PC-3 (cell line): Measurements from ENCODE around the gene BDNF. TPM values are rescaled to one million over a fixed set of nuclear protein-coding genes. Genes with fewer than 3 reads are reported as not detected.

Source experiments
- ATAC-seq: fragments of 200-7000 bp; cut with Tn5 transposase; 2 replicates; pipeline ENCODE4 v1.9.1; 2020; ENCODE audit warnings: mild to moderate bottlenecking, moderate library complexity
- BruUV-seq: library from RNA; stranded (reverse); fragments of 400-500 nt; replicated peaks from 2 replicates; lab custom pipeline; 2021; lab: Mats Ljungman, UMichigan
- CTCF ChIA-PET: fragments of 300-600 bp; sonication (Branson Sonifier 250); formaldehyde crosslinking; loops from one replicate; lab custom pipeline; 2022; ENCODE audit warnings: antibody characterized with exemption; lab: Charles Lee
- POLR2A ChIA-PET: fragments of 300-600 bp; sonication (Branson Sonifier 250); formaldehyde crosslinking; loops from one replicate; lab custom pipeline; 2022; ENCODE audit warnings: antibody characterized with exemption; ENCODE audit not compliant: unreplicated experiment; lab: Charles Lee
- DNase-seq: peaks from one replicate; pipeline ENCODE4 v3.0.0-alpha.2; 2015
- H2AFZ ChIP-seq: fragments of 300-600 bp; sonication (generic); 2 replicates; pipeline ENCODE4 v1.6.0; 2016; ENCODE audit warnings: antibody characterized with exemption, low read length
- H3F3A ChIP-seq: fragments of 300-600 bp; sonication (generic); one replicate; pipeline ENCODE4 v1.6.0; 2017; ENCODE audit warnings: antibody characterized with exemption, low read length, control low read depth, mild to moderate bottlenecking; ENCODE audit not compliant: unreplicated experiment
- H3K27ac ChIP-seq: fragments of 300-600 bp; sonication (generic); 2 replicates; pipeline ENCODE4 v1.5.1; 2016; ENCODE audit warnings: mild to moderate bottlenecking, low read length
- H3K27me3 ChIP-seq: fragments of 300-600 bp; sonication (generic); 2 replicates; pipeline ENCODE4 v1.6.1; 2016; ENCODE audit warnings: low read length, mixed read lengths
- H3K36me3 ChIP-seq: fragments of 300-600 bp; sonication (generic); 2 replicates; pipeline ENCODE4 v1.6.1; 2016; ENCODE audit warnings: low read depth, mixed run types, low read length, mixed read lengths
- H3K4me1 ChIP-seq: fragments of 300-600 bp; sonication (generic); 2 replicates; pipeline ENCODE4 v1.5.1; 2016; ENCODE audit warnings: low read length; ENCODE audit not compliant: insufficient read depth
- H3K4me2 ChIP-seq: fragments of 300-600 bp; sonication (generic); 2 replicates; pipeline ENCODE4 v1.6.0; 2016; ENCODE audit warnings: low read length
- H3K4me3 ChIP-seq: fragments of 300-600 bp; sonication (generic); 2 replicates; pipeline ENCODE4 v1.5.1; 2016; ENCODE audit warnings: mild to moderate bottlenecking, low read length, mixed read lengths
- H3K79me2 ChIP-seq: fragments of 300-600 bp; sonication (generic); 2 replicates; pipeline ENCODE4 v1.6.1; 2017; ENCODE audit warnings: low read length, mixed read lengths
- H3K9ac ChIP-seq: fragments of 300-600 bp; sonication (generic); 2 replicates; pipeline ENCODE4 v1.6.0; 2016; ENCODE audit warnings: mild to moderate bottlenecking, low read length
- H3K9me2 ChIP-seq: fragments of 300-600 bp; sonication (generic); replicated peaks from 2 replicates; pipeline ENCODE4 v1.6.1; 2016; ENCODE audit warnings: mixed run types, low read length, mixed read lengths
- H3K9me3 ChIP-seq: fragments of 300-600 bp; sonication (generic); 2 replicates; pipeline ENCODE4 v1.6.1; 2016; ENCODE audit warnings: low read length, mixed read lengths
- H4K20me1 ChIP-seq: fragments of 300-600 bp; sonication (generic); 2 replicates; pipeline ENCODE4 v1.6.1; 2016; ENCODE audit warnings: low read length, mixed read lengths
- CTCF ChIP-seq: fragments of 300-600 bp; sonication (generic); conservative IDR thresholded peaks from 2 replicates; pipeline ENCODE4 v1.5.1; 2017; ENCODE audit warnings: antibody characterized with exemption, low read depth, mild to moderate bottlenecking, low read length
- EZH2 ChIP-seq: fragments of 300-600 bp; sonication (generic); IDR thresholded peaks from one replicate; pipeline ENCODE4 v1.6.1; 2017; ENCODE audit warnings: antibody characterized with exemption, mild to moderate bottlenecking, low read length; ENCODE audit not compliant: unreplicated experiment
- EZH2phosphoT487 ChIP-seq: fragments of 300-600 bp; sonication (generic); IDR thresholded peaks from 2 replicates; pipeline ENCODE4 v1.6.1; 2018; ENCODE audit warnings: mild to moderate bottlenecking, antibody characterized with exemption, low read length, borderline replicate concordance
- intact Hi-C: fragments of 100-400 bp; cut with micrococcal nuclease; formaldehyde crosslinking; loops from 2 replicates; pipeline ENCODE4 v1.9.0; 2023
- total RNA-seq: library from RNA; depleted of rRNA; stranded (reverse); fragments of >200 nt; gene quantifications from 2 replicates; pipeline ENCODE4 v1.2.3, GENCODE V29; 2014

BDNF gene
- total RNA-seq, 1 experiment from 2014 or later, result 3.8 TPM

DNA sequence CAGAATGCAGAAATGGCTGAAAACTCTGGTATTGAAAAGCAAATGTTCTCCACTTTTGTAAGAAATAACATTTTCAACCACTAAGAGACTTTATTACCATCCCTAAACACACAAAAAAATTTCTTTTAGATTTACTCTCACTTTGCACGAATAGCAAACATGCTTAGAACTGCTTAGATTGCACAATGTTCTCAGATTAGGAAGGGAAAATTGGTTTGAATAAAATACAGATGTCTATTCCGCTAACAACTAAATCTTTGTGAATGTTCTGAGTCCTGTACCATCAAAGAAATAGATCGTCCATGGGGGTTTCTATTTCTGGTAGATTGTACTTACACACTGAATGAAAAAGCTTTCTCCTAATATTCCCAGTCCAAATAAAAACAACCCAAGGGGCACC, 40.1 kb downstream of the BDNF start:
- no peak overlapping the region for H3K4me3 ChIP-seq
- intact Hi-C loops, result no loop called here
- DNase-seq (no peak), ATAC-seq (no peak)
- no peak overlapping the region for H3K4me2 ChIP-seq
- H3K9me2 ChIP-seq, result no peaks in the 10 kb centered on the region
- no peaks in the 10 kb centered on the region for H3K9me3 ChIP-seq
- TF ChIP-seq CTCF, result no peak
- TF ChIP-seq EZH2, result no peak
- no peak for TF ChIP-seq EZH2phosphoT487
- no TSS peak for BruUV-seq
- ChIA-PET POLR2A (no interaction called here), CTCF (no interaction called here)
- no peak overlapping the region for H3K27ac ChIP-seq
- no peak overlapping the region for H2AFZ ChIP-seq
- no peaks in the 10 kb centered on the region for H4K20me1 ChIP-seq
- H3K36me3 ChIP-seq, result no peaks in the 10 kb centered on the region
- H3K27me3 ChIP-seq, result no peaks in the 10 kb centered on the region
- no peaks in the 10 kb centered on the region for H3K79me2 ChIP-seq
- peaks cover 4% of the 10 kb centered on the region; the same call in 1 of the 2 replicates for H3K4me1 ChIP-seq
- H3K9ac ChIP-seq, result no peak overlapping the region
- no peaks in the 10 kb centered on the region for H3F3A ChIP-seq

DNA sequence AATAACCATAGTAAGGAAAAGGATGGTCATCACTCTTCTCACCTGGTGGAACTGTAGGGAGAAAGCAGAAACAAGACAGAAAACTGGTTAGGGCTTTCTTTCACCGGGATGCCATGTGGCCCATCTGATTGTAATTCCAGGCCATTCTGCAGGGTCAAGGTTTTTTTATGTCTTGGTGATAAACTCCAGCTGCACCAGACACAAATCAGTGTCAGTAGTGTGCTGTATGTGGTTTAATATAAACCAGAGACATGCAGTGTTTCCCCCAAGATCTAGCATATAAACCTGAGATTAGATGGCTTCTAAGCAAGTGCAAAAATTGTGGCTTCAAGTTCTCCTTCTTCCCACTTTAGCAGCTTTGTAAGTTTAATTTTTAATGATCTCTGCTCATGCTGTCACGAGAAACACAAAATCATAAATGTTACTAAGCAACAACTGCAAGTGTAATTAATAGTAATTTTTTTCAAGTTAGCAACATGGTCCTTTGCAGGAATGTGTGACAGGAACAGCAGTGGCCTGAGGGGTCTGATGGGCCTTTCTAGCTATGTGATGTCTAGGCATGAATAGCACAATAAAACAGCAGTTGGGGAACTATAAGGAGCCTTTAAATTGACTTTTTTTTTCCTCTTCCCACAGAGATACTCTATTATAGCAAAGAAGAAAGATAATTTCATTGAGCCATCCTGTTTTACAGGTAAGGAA, 41.6 kb downstream of the BDNF start:
- H3K27me3 ChIP-seq, result no peaks in the 10 kb centered on the region
- H3K79me2 ChIP-seq, result no peaks in the 10 kb centered on the region
- H3K9ac ChIP-seq, result no peak overlapping the region
- peaks cover 4% of the 10 kb centered on the region; the same call in 1 of the 2 replicates for H3K4me1 ChIP-seq
- ATAC-seq (no peak), DNase-seq (no peak)
- no peaks in the 10 kb centered on the region for H3K36me3 ChIP-seq
- BruUV-seq, result no TSS peak
- intact Hi-C loops, result no loop called here
- no peaks in the 10 kb centered on the region for H3F3A ChIP-seq
- no peak overlapping the region for H3K4me3 ChIP-seq
- no peaks in the 10 kb centered on the region for H3K9me3 ChIP-seq
- ChIA-PET CTCF (no interaction called here), POLR2A (no interaction called here)
- no peak overlapping the region for H3K27ac ChIP-seq
- no peaks in the 10 kb centered on the region for H3K9me2 ChIP-seq
- H2AFZ ChIP-seq, result no peak overlapping the region
- TF ChIP-seq CTCF (no peak), EZH2 (no peak), EZH2phosphoT487 (no peak)
- no peak overlapping the region for H3K4me2 ChIP-seq
- H4K20me1 ChIP-seq, result no peaks in the 10 kb centered on the region

GRCh38 chr11:27656806-27657483, 43.3 kb downstream of the BDNF start:
- Histone ChIP-seq H3F3A (no peaks in the 10 kb centered on the region), H3K27ac (no peak overlapping the region), H3K27me3 (no peaks in the 10 kb centered on the region), H3K4me3 (no peak overlapping the region), H3K4me2 (no peak overlapping the region), H3K36me3 (no peaks in the 10 kb centered on the region), H3K9me2 (no peaks in the 10 kb centered on the region), H3K4me1 (no peaks in the 10 kb centered on the region), H3K9ac (no peak overlapping the region), H4K20me1 (no peaks in the 10 kb centered on the region), H3K9me3 (no peaks in the 10 kb centered on the region), H3K79me2 (no peaks in the 10 kb centered on the region), H2AFZ (no peak overlapping the region)
- ATAC-seq (no peak), DNase-seq (no peak)
- intact Hi-C loops, result no loop called here
- ChIA-PET CTCF (no interaction called here), POLR2A (no interaction called here)
- no TSS peak for BruUV-seq
- TF ChIP-seq EZH2phosphoT487, result no peak
- no peak for TF ChIP-seq EZH2
- no peak for TF ChIP-seq CTCF
